Osteocyte (in vitro differentiated cells): ENCODE results near the gene DCAF5. TPM values are rescaled to one million over a fixed set of nuclear protein-coding genes. Genes with fewer than 3 reads are reported as not detected.
"Not testable (repeated sequence)": the region's sequence is repeated elsewhere in the genome, so short reads cannot be mapped to it uniquely, and the experiment has no call there.

ENCODE experiments used
- DNase-seq: peaks from one replicate; pipeline ENCODE4 v3.0.0; 2021; ENCODE audit warnings: mixed read lengths; ENCODE audit not compliant: unreplicated experiment; ENCODE audit errors: extremely low spot score
- H3K27ac Mint-ChIP-seq: one replicate; pipeline ENCODE4 v1.8.0; 2021; ENCODE audit warnings: mild to moderate bottlenecking, mixed read lengths; ENCODE audit not compliant: unreplicated experiment
- H3K27me3 Mint-ChIP-seq: one replicate; pipeline ENCODE4 v1.8.0; 2021; ENCODE audit warnings: mixed read lengths; ENCODE audit not compliant: unreplicated experiment
- H3K36me3 Mint-ChIP-seq: one replicate; pipeline ENCODE4 v1.8.0; 2021; ENCODE audit warnings: mixed read lengths; ENCODE audit not compliant: unreplicated experiment
- H3K4me1 Mint-ChIP-seq: one replicate; pipeline ENCODE4 v1.8.0; 2021; ENCODE audit warnings: mixed read lengths; ENCODE audit not compliant: unreplicated experiment
- H3K4me3 Mint-ChIP-seq: one replicate; pipeline ENCODE4 v1.8.0; 2021; ENCODE audit warnings: mild to moderate bottlenecking, moderate library complexity, mixed read lengths; ENCODE audit not compliant: unreplicated experiment
- H3K9me3 Mint-ChIP-seq: one replicate; pipeline ENCODE4 v1.8.0; 2021; ENCODE audit warnings: mixed read lengths; ENCODE audit not compliant: unreplicated experiment
- CTCF ChIP-seq: fragments of 200-600 bp; sonication (generic); IDR thresholded peaks from 2 replicates; pipeline ENCODE4 v1.5.0; 2021; ENCODE audit warnings: antibody characterized with exemption, mild to moderate bottlenecking, moderate library complexity
- total RNA-seq: library from RNA; stranded (reverse); gene quantifications from 2 replicates; pipeline ENCODE4 v1.2.1, GENCODE V29; 2021

DCAF5 gene
- total RNA-seq, 1 donor from 2014 or later = 56.1 TPM

- Mint-ChIP-seq H3K4me3 (no peak overlapping the region), H3K4me1 (peaks cover 2% of the 10 kb centered on the region), H3K36me3 (no peaks in the 10 kb centered on the region), H3K27ac (no peak overlapping the region), H3K9me3 (no peaks in the 10 kb centered on the region), H3K27me3 (no peaks in the 10 kb centered on the region)
- no peak for DNase-seq
- no peak for TF ChIP-seq CTCF
Observed at GRCh38 chr14:69023035-69023434, 129.9 kb downstream of the DCAF5 start.

- not testable (repeated sequence) for H3K27ac Mint-ChIP-seq, DNase-seq, H3K27me3 Mint-ChIP-seq, H3K4me1 Mint-ChIP-seq, H3K4me3 Mint-ChIP-seq, H3K9me3 Mint-ChIP-seq, H3K36me3 Mint-ChIP-seq
Observed at GRCh38 chr14:69022093-69022492, 130.8 kb downstream of the DCAF5 start.

GRCh38 chr14:69017706-69018105, 135.2 kb downstream of the DCAF5 start:
- no peak for TF ChIP-seq CTCF
- Mint-ChIP-seq H3K4me3 (no peak overlapping the region), H3K4me1 (peaks cover 16% of the 10 kb centered on the region), H3K27ac (no peak overlapping the region), H3K36me3 (no peaks in the 10 kb centered on the region), H3K27me3 (no peaks in the 10 kb centered on the region), H3K9me3 (no peaks in the 10 kb centered on the region)
- no peak for DNase-seq

GRCh38 chr14:69014829-69015259, 138.1 kb downstream of the DCAF5 start:
- no peak overlapping the region for H3K27ac Mint-ChIP-seq
- H3K9me3 Mint-ChIP-seq = no peaks in the 10 kb centered on the region
- H3K4me1 Mint-ChIP-seq = peaks cover 18% of the 10 kb centered on the region
- no peak overlapping the region for H3K4me3 Mint-ChIP-seq
- no peak for DNase-seq
- no peaks in the 10 kb centered on the region for H3K36me3 Mint-ChIP-seq
- no peaks in the 10 kb centered on the region for H3K27me3 Mint-ChIP-seq
- no peak for TF ChIP-seq CTCF

GRCh38 chr14:69013943-69014782, 138.8 kb downstream of the DCAF5 start:
- no peak for DNase-seq
- no peaks in the 10 kb centered on the region for H3K36me3 Mint-ChIP-seq
- TF ChIP-seq CTCF = no peak
- no peaks in the 10 kb centered on the region for H3K27me3 Mint-ChIP-seq
- no peak overlapping the region for H3K4me3 Mint-ChIP-seq
- H3K9me3 Mint-ChIP-seq = no peaks in the 10 kb centered on the region
- H3K27ac Mint-ChIP-seq = peak overlapping the region; percentile 23
- peaks cover 20% of the 10 kb centered on the region for H3K4me1 Mint-ChIP-seq
